Neural cell (in vitro differentiated cells): ENCODE data around the gene WNT3. TPM values are rescaled to one million over a fixed set of nuclear protein-coding genes. Genes with fewer than 3 reads are reported as not detected.

Experiments
- H2AFZ ChIP-seq: fragments of 200-600, 300-800 bp; sonication (generic), shearing (Covaris generic); 2 replicates; pipeline ENCODE4 v1.6.0; 2014; ENCODE audit warnings: low read depth, mild to moderate bottlenecking, antibody characterized with exemption, low read length, moderate library complexity
- H3F3A ChIP-seq: fragments of 200-600 bp; shearing (Covaris generic); 2 replicates; pipeline ENCODE4 v1.6.1; 2016; ENCODE audit warnings: mild to moderate bottlenecking, moderate library complexity, mixed read lengths, antibody characterized with exemption, low read length; ENCODE audit not compliant: insufficient read depth, poor library complexity, severe bottlenecking
- H3K27ac ChIP-seq: fragments of 200-600, 300-800 bp; sonication (generic), shearing (Covaris generic); 2 replicates; pipeline ENCODE4 v1.5.1; 2014; ENCODE audit warnings: mild to moderate bottlenecking, low read length, moderate library complexity
- H3K27me3 ChIP-seq: fragments of 300-800, 200-600 bp; sonication (generic), shearing (Covaris generic); 2 replicates; pipeline ENCODE4 v1.6.0; 2014; ENCODE audit warnings: mild to moderate bottlenecking, low read depth, low read length, moderate library complexity; ENCODE audit not compliant: insufficient read depth
- H3K36me3 ChIP-seq: fragments of 300-800, 200-600 bp; sonication (generic), shearing (Covaris generic); 2 replicates; pipeline ENCODE4 v1.5.1; 2014; ENCODE audit warnings: mild to moderate bottlenecking, antibody characterized with exemption, low read length, moderate library complexity; ENCODE audit not compliant: insufficient read depth
- H3K4me2 ChIP-seq: fragments of 300-800, 200-600 bp; sonication (generic), shearing (Covaris generic); 2 replicates; pipeline ENCODE4 v1.6.0; 2014; ENCODE audit warnings: mild to moderate bottlenecking, low read length
- H3K4me3 ChIP-seq: fragments of 300-800, 200-600 bp; sonication (generic), shearing (Covaris generic); 2 replicates; pipeline ENCODE4 v1.5.1; 2014; ENCODE audit warnings: mild to moderate bottlenecking, low read length, moderate library complexity
- H3K79me2 ChIP-seq: fragments of 200-600 bp; shearing (Covaris generic); replicated peaks from 2 replicates; pipeline ENCODE4 v1.6.0; 2014; ENCODE audit warnings: mild to moderate bottlenecking, low read length, moderate library complexity; ENCODE audit not compliant: insufficient read depth
- H3K9ac ChIP-seq: fragments of 300-800, 200-600 bp; sonication (generic), shearing (Covaris generic); 2 replicates; pipeline ENCODE4 v1.6.1; 2016; ENCODE audit warnings: mild to moderate bottlenecking, low read length, mixed read lengths
- H3K9me2 ChIP-seq: fragments of 200-600 bp; shearing (Covaris generic); 2 replicates; pipeline ENCODE4 v1.6.1; 2016; ENCODE audit warnings: mild to moderate bottlenecking, low read length, mixed read lengths; ENCODE audit not compliant: insufficient read depth
- H3K9me3 ChIP-seq: fragments of 200-600, 300-800 bp; sonication (generic), shearing (Covaris generic); 2 replicates; pipeline ENCODE4 v1.6.1; 2016; ENCODE audit warnings: mild to moderate bottlenecking, mixed run types, low read length, moderate library complexity, mixed read lengths
- H4K20me1 ChIP-seq: fragments of 200-600 bp; shearing (Covaris generic); 2 replicates; pipeline ENCODE4 v1.6.1; 2016; ENCODE audit warnings: mild to moderate bottlenecking, mixed run types; ENCODE audit not compliant: insufficient read depth
- CTCF ChIP-seq: fragments of 450-650 bp; IDR thresholded peaks from 2 replicates; pipeline ENCODE4 v1.5.1; 2014; ENCODE audit warnings: antibody characterized with exemption, mild to moderate bottlenecking, moderate library complexity; ENCODE audit not compliant: poor library complexity, severe bottlenecking
- EP300 ChIP-seq: fragments of 450-650 bp; conservative IDR thresholded peaks from 2 replicates; pipeline ENCODE4 v1.6.1; 2014; ENCODE audit warnings: antibody characterized with exemption, mild to moderate bottlenecking, moderate library complexity; ENCODE audit not compliant: poor library complexity, severe bottlenecking
- EZH2 ChIP-seq: fragments of 200-600, 300-800 bp; shearing (Covaris generic), sonication (generic); IDR thresholded peaks from 2 replicates; pipeline ENCODE4 v1.6.1; 2014; ENCODE audit warnings: antibody characterized with exemption, low read length, borderline replicate concordance, mild to moderate bottlenecking; ENCODE audit not compliant: insufficient read depth, poor library complexity, severe bottlenecking
- MXI1 ChIP-seq: fragments of 450-650 bp; conservative IDR thresholded peaks from 2 replicates; pipeline ENCODE4 v1.6.1; 2014; ENCODE audit warnings: antibody characterized with exemption, mild to moderate bottlenecking; ENCODE audit not compliant: poor library complexity, severe bottlenecking
- POLR2AphosphoS5 ChIP-seq: IDR thresholded peaks from 2 replicates; pipeline ENCODE4 v1.6.1; 2012
- RAD21 ChIP-seq: fragments of 450-650 bp; conservative IDR thresholded peaks from 2 replicates; pipeline ENCODE4 v1.6.1; 2014; ENCODE audit warnings: antibody characterized with exemption, mild to moderate bottlenecking, moderate library complexity
- SMC3 ChIP-seq: fragments of 450-650 bp; conservative IDR thresholded peaks from 2 replicates; pipeline ENCODE4 v1.6.1; 2014; ENCODE audit warnings: antibody characterized with exemption, mild to moderate bottlenecking, moderate library complexity; ENCODE audit not compliant: poor library complexity
- TAF1 ChIP-seq: IDR thresholded peaks from 2 replicates; pipeline ENCODE4 v1.6.1; 2012; ENCODE audit warnings: low read depth
- polyA plus RNA-seq: library from polyadenylated mRNA; depleted of rRNA; stranded (reverse); fragments of >200 nt; gene quantifications from 2 replicates; pipeline ENCODE4 v1.2.3, GENCODE V29; 2014
- TF ChIP-seq, protein P1 (sequence below): IDR thresholded peaks from 2 replicates; pipeline ENCODE4 v1.6.1; 2012; ENCODE audit warnings: borderline replicate concordance

Gene WNT3
- polyA plus RNA-seq, 1 donor from 2014 or later = 7.6 TPM

DNA sequence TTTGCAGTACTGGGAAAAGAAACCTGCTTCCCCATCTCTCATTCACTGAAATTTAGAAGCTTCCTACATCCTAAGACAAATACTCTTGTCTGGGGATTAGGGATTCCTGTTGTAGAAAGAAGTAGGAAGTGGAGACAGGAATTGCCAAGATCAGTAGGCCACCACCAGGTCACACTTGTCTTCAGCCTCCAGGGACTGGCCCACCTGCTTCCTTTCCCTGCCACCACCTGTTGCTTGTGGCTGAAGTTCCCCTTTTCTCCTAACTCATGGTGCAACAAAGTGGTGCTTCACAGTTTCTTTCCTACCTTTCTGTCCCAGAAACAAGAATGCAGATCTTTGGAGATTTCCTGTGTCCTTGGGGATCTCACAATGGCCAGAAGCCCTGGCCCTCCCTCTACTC lies 82.4 kb downstream of the WNT3 start:
- Histone ChIP-seq H3K27me3 (no peaks in the 10 kb centered on the region), H3K4me2 (no peak overlapping the region), H3K27ac (no peak overlapping the region), H3K36me3 (no peaks in the 10 kb centered on the region), H2AFZ (no peak overlapping the region), H3K9me3 (no peaks in the 10 kb centered on the region), H3K4me3 (no peak overlapping the region), H3K79me2 (no peaks in the 10 kb centered on the region), H3K9ac (no peak overlapping the region), H3K9me2 (no peaks in the 10 kb centered on the region), H4K20me1 (no peaks in the 10 kb centered on the region), H3F3A (no peaks in the 10 kb centered on the region)
- TF ChIP-seq SMC3 (no peak), POLR2AphosphoS5 (no peak), TAF1 (no peak)

- no peaks in the 10 kb centered on the region for H3K79me2 ChIP-seq
- H3K4me3 ChIP-seq = no peak overlapping the region
- no peaks in the 10 kb centered on the region for H3K9me3 ChIP-seq
- H3K27ac ChIP-seq = no peak overlapping the region
- H3K9me2 ChIP-seq = no peaks in the 10 kb centered on the region
- H3F3A ChIP-seq = no peaks in the 10 kb centered on the region
- H3K4me2 ChIP-seq = peak overlapping the region; percentile 1
- no peak overlapping the region for H2AFZ ChIP-seq
- H3K9ac ChIP-seq = no peak overlapping the region
- TF ChIP-seq POLR2AphosphoS5 (no peak), SMC3 (no peak), RAD21 (no peak), CTCF (no peak), EP300 (no peak), MXI1 (no peak), EZH2 (no peak), TAF1 (no peak)
- TF ChIP-seq, protein P1, sequence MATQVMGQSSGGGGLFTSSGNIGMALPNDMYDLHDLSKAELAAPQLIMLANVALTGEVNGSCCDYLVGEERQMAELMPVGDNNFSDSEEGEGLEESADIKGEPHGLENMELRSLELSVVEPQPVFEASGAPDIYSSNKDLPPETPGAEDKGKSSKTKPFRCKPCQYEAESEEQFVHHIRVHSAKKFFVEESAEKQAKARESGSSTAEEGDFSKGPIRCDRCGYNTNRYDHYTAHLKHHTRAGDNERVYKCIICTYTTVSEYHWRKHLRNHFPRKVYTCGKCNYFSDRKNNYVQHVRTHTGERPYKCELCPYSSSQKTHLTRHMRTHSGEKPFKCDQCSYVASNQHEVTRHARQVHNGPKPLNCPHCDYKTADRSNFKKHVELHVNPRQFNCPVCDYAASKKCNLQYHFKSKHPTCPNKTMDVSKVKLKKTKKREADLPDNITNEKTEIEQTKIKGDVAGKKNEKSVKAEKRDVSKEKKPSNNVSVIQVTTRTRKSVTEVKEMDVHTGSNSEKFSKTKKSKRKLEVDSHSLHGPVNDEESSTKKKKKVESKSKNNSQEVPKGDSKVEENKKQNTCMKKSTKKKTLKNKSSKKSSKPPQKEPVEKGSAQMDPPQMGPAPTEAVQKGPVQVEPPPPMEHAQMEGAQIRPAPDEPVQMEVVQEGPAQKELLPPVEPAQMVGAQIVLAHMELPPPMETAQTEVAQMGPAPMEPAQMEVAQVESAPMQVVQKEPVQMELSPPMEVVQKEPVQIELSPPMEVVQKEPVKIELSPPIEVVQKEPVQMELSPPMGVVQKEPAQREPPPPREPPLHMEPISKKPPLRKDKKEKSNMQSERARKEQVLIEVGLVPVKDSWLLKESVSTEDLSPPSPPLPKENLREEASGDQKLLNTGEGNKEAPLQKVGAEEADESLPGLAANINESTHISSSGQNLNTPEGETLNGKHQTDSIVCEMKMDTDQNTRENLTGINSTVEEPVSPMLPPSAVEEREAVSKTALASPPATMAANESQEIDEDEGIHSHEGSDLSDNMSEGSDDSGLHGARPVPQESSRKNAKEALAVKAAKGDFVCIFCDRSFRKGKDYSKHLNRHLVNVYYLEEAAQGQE = no peak
- H3K27me3 ChIP-seq = no peaks in the 10 kb centered on the region
- H4K20me1 ChIP-seq = no peaks in the 10 kb centered on the region
- H3K36me3 ChIP-seq = no peaks in the 10 kb centered on the region
These were observed 84.5 kb downstream of the WNT3 start for GRCh38 chr17:46733837-46734475.
